Neural progenitor cell (in vitro differentiated cells): ENCODE data around the gene SLC38A8. TPM values are rescaled to one million over a fixed set of nuclear protein-coding genes. Genes with fewer than 3 reads are reported as not detected.
A peak's percentile ranks its signal among the peaks of the same experiment; 100 is the strongest.

Experiments
- DNase-seq: peaks from one replicate; pipeline ENCODE4 v3.0.0-alpha.2; 2016; ENCODE audit warnings: low spot score
- H2AFZ ChIP-seq: fragments of 200-600 bp; sonication (generic); replicated peaks from 2 replicates; pipeline ENCODE4 v1.6.1; 2016; ENCODE audit warnings: antibody characterized with exemption
- H3F3A ChIP-seq: fragments of 200-600 bp; sonication (generic); 2 replicates; pipeline ENCODE4 v1.6.1; 2016; ENCODE audit warnings: antibody characterized with exemption, low read depth
- H3K27ac ChIP-seq: fragments of 200-600 bp; sonication (generic); 2 replicates; pipeline ENCODE4 v1.5.1; 2016; ENCODE audit warnings: mild to moderate bottlenecking
- H3K27me3 ChIP-seq: fragments of 200-600 bp; sonication (generic); 2 replicates; pipeline ENCODE4 v1.6.1; 2016; ENCODE audit warnings: mild to moderate bottlenecking, moderate library complexity
- H3K36me3 ChIP-seq: fragments of 200-600 bp; sonication (generic); 2 replicates; pipeline ENCODE4 v1.5.1; 2016
- H3K4me1 ChIP-seq: fragments of 200-600 bp; sonication (generic); 2 replicates; pipeline ENCODE4 v1.6.1; 2016; ENCODE audit warnings: mixed run types
- H3K4me2 ChIP-seq: fragments of 200-600 bp; sonication (generic); 2 replicates; pipeline ENCODE4 v1.6.1; 2016
- H3K4me3 ChIP-seq: fragments of 200-600 bp; sonication (generic); 2 replicates; pipeline ENCODE4 v1.5.1; 2016
- H3K79me2 ChIP-seq: fragments of 200-600 bp; sonication (generic); 2 replicates; pipeline ENCODE4 v1.6.1; 2016; ENCODE audit warnings: low read depth
- H3K9ac ChIP-seq: fragments of 200-600 bp; sonication (generic); 2 replicates; pipeline ENCODE4 v1.6.1; 2016
- H3K9me3 ChIP-seq: fragments of 200-600 bp; sonication (generic); 2 replicates; pipeline ENCODE4 v1.5.1; 2016; ENCODE audit warnings: low read depth
- H4K20me1 ChIP-seq: fragments of 200-600 bp; sonication (generic); 2 replicates; pipeline ENCODE4 v1.6.1; 2016; ENCODE audit warnings: low read depth
- H3K27ac Mint-ChIP-seq: 3 replicates; pipeline ENCODE4 v1.8.0; 2021; ENCODE audit warnings: mixed read lengths
- H3K27me3 Mint-ChIP-seq: 2 replicates; pipeline ENCODE4 v1.8.0; 2022; ENCODE audit warnings: low read depth, mild to moderate bottlenecking, inconsistent platforms, moderate library complexity, mixed read lengths; ENCODE audit not compliant: insufficient read depth
- H3K36me3 Mint-ChIP-seq: 3 replicates; pipeline ENCODE4 v1.8.0; 2021; ENCODE audit warnings: mixed read lengths
- H3K4me1 Mint-ChIP-seq: 3 replicates; pipeline ENCODE4 v1.8.0; 2021; ENCODE audit warnings: mixed read lengths
- H3K4me3 Mint-ChIP-seq: 3 replicates; pipeline ENCODE4 v1.8.0; 2021; ENCODE audit warnings: mild to moderate bottlenecking, moderate library complexity, mixed read lengths
- H3K9me3 Mint-ChIP-seq: 3 replicates; pipeline ENCODE4 v1.8.0; 2020; ENCODE audit warnings: mixed read lengths
- CTCF ChIP-seq: fragments of 200-600 bp; sonication (generic); IDR thresholded peaks from 2 replicates; pipeline ENCODE4 v1.5.1; 2017; ENCODE audit warnings: antibody characterized with exemption, mild to moderate bottlenecking
- EZH2 ChIP-seq: fragments of 200-600 bp; sonication (generic); IDR thresholded peaks from 2 replicates; pipeline ENCODE4 v1.6.1; 2017; ENCODE audit warnings: antibody characterized with exemption, mild to moderate bottlenecking, moderate library complexity
- EZH2phosphoT487 ChIP-seq: fragments of 200-600 bp; sonication (generic); IDR thresholded peaks from 2 replicates; pipeline ENCODE4 v1.6.1; 2017; ENCODE audit warnings: antibody characterized with exemption
- total RNA-seq: library from RNA; depleted of rRNA; stranded (reverse); fragments of >200 nt; gene quantifications from 2 replicates; pipeline ENCODE4 v1.2.3, GENCODE V29; 2015; ENCODE audit warnings: low replicate concordance

Gene SLC38A8
- total RNA-seq, 1 donor from 2014 or later = not detected

- peaks cover 4% of the 10 kb centered on the region for H3K27me3 Mint-ChIP-seq
- H3K79me2 ChIP-seq = no peaks in the 10 kb centered on the region
These were observed 14.3 kb upstream of the SLC38A8 start for GRCh38 chr16:84056933-84057332.

GRCh38 chr16:84055801-84056634, 13.4 kb upstream of the SLC38A8 start:
- TF ChIP-seq EZH2 (no peak), EZH2phosphoT487 (no peak), CTCF (no peak)
- DNase-seq = no peak
- H3K4me3 ChIP-seq = no peak overlapping the region
- Mint-ChIP-seq H3K27ac (no peak overlapping the region), H3K27me3 (peaks cover 4% of the 10 kb centered on the region), H3K4me3 (no peak overlapping the region), H3K9me3 (no peaks in the 10 kb centered on the region), H3K36me3 (peaks cover 36% of the 10 kb centered on the region), H3K4me1 (peaks cover 3% of the 10 kb centered on the region)
- H3K27me3 ChIP-seq = no peaks in the 10 kb centered on the region
- no peak overlapping the region for H2AFZ ChIP-seq
- H3K9me3 ChIP-seq = no peaks in the 10 kb centered on the region
- H3K9ac ChIP-seq = no peak overlapping the region
- no peaks in the 10 kb centered on the region for H3K36me3 ChIP-seq
- H4K20me1 ChIP-seq = no peaks in the 10 kb centered on the region
- peaks cover 9% of the 10 kb centered on the region for H3K4me1 ChIP-seq
- H3K79me2 ChIP-seq = no peaks in the 10 kb centered on the region
- no peak overlapping the region for H3K27ac ChIP-seq
- H3K4me2 ChIP-seq = no peak overlapping the region
- no peaks in the 10 kb centered on the region for H3F3A ChIP-seq

More at GRCh38 chr16:84056933-84057332, 14.3 kb upstream of the SLC38A8 start:
- Mint-ChIP-seq H3K4me1 (peaks cover 3% of the 10 kb centered on the region), H3K27ac (peak overlapping the region; percentile 46), H3K9me3 (no peaks in the 10 kb centered on the region), H3K4me3 (no peak overlapping the region), H3K36me3 (peaks cover 42% of the 10 kb centered on the region)
- H3K4me1 ChIP-seq = peaks cover 9% of the 10 kb centered on the region
- TF ChIP-seq EZH2 = no peak
- TF ChIP-seq EZH2phosphoT487 = no peak
- no peak for TF ChIP-seq CTCF
- H3F3A ChIP-seq = no peaks in the 10 kb centered on the region
- H4K20me1 ChIP-seq = no peaks in the 10 kb centered on the region
- no peaks in the 10 kb centered on the region for H3K27me3 ChIP-seq
- no peak for DNase-seq
- no peaks in the 10 kb centered on the region for H3K9me3 ChIP-seq
- no peaks in the 10 kb centered on the region for H3K36me3 ChIP-seq
- H3K4me2 ChIP-seq = no peak overlapping the region
- no peak overlapping the region for H3K27ac ChIP-seq
- no peak overlapping the region for H3K9ac ChIP-seq
- no peak overlapping the region for H3K4me3 ChIP-seq
- H2AFZ ChIP-seq = no peak overlapping the region

GRCh38 chr16:84055366-84055765, 12.8 kb upstream of the SLC38A8 start:
- no peaks in the 10 kb centered on the region for H3F3A ChIP-seq
- H3K4me2 ChIP-seq = no peak overlapping the region
- no peaks in the 10 kb centered on the region for H4K20me1 ChIP-seq
- H3K27ac ChIP-seq = no peak overlapping the region
- Mint-ChIP-seq H3K36me3 (peaks cover 34% of the 10 kb centered on the region), H3K9me3 (no peaks in the 10 kb centered on the region), H3K4me3 (no peak overlapping the region), H3K27me3 (peaks cover 4% of the 10 kb centered on the region), H3K4me1 (peaks cover 3% of the 10 kb centered on the region), H3K27ac (no peak overlapping the region)
- no peaks in the 10 kb centered on the region for H3K27me3 ChIP-seq
- H3K9me3 ChIP-seq = no peaks in the 10 kb centered on the region
- no peak for TF ChIP-seq CTCF
- TF ChIP-seq EZH2phosphoT487 = no peak
- no peak for TF ChIP-seq EZH2
- no peaks in the 10 kb centered on the region for H3K79me2 ChIP-seq
- H3K9ac ChIP-seq = no peak overlapping the region
- no peaks in the 10 kb centered on the region for H3K36me3 ChIP-seq
- H2AFZ ChIP-seq = no peak overlapping the region
- no peak for DNase-seq
- H3K4me3 ChIP-seq = no peak overlapping the region
- H3K4me1 ChIP-seq = peaks cover 9% of the 10 kb centered on the region
